Spinal cord (tissue), 10 donors: ENCODE results near the gene AKAP6. TPM values are rescaled to one million over a fixed set of nuclear protein-coding genes. Genes with fewer than 3 reads are reported as not detected.

ENCODE experiments used
- DNase-seq, 6 donors: peaks; one replicate each; pipeline versions ENCODE4 v3.0.0 to v3.0.0-alpha.2; 2013 to 2015; ENCODE audit warnings: low spot score in 6 of 6, low read depth in 4 of 6
- H3K27ac ChIP-seq: one replicate; pipeline ENCODE4 v1.5.1; 2013; ENCODE audit warnings: low read depth, low read length, control low read depth
- H3K27me3 ChIP-seq: one replicate; pipeline ENCODE4 v1.6.1; 2013; ENCODE audit warnings: low read length; ENCODE audit not compliant: control insufficient read depth, insufficient read depth
- H3K36me3 ChIP-seq: one replicate; pipeline ENCODE4 v1.6.1; 2013; ENCODE audit warnings: low read length; ENCODE audit not compliant: control insufficient read depth, insufficient read depth
- H3K4me1 ChIP-seq: one replicate; pipeline ENCODE4 v1.6.1; 2013; ENCODE audit warnings: low read length; ENCODE audit not compliant: control insufficient read depth, insufficient read depth
- H3K4me3 ChIP-seq: one replicate; pipeline ENCODE4 v1.5.1; 2013; ENCODE audit warnings: low read depth, low read length, control low read depth
- H3K9me3 ChIP-seq: one replicate; pipeline ENCODE4 v1.6.1; 2013; ENCODE audit warnings: low read length; ENCODE audit not compliant: control insufficient read depth, insufficient read depth
- WGBS: methylation state at CpG from one replicate; pipeline ENCODE4 v1.1.5; 2013; ENCODE audit warnings: missing lambda C conversion rate; ENCODE audit not compliant: insufficient coverage; 5-methylcytosine and 5-hydroxymethylcytosine counted together
- polyA plus RNA-seq, 2 donors: library from polyadenylated mRNA; unstranded; fragments of 120-200 nt; gene quantifications; one replicate each; pipeline ENCODE4 v1.2.1, GENCODE V29; 2013; ENCODE audit not compliant: insufficient read length in 2 of 2
- total RNA-seq, 2 donors: library from RNA; depleted of rRNA in 1 of 2; stranded (reverse); fragments of 120-200 nt in 1 of 2; fragments of >200 nt in 1 of 2; gene quantifications; one replicate each; pipeline versions ENCODE4 v1.2.3 to v1.2.4, GENCODE V29; 2013 to 2014
- donor health status: healthy.

Gene AKAP6
- total and polyA plus RNA-seq, 4 donors: 42.6 to 126 (median 78.7) TPM

- Histone ChIP-seq H3K27ac (peak overlapping the region; percentile 59), H3K36me3 (no peaks in the 10 kb centered on the region), H3K9me3 (no peaks in the 10 kb centered on the region), H3K4me1 (no peaks in the 10 kb centered on the region), H3K27me3 (no peaks in the 10 kb centered on the region), H3K4me3 (no peak overlapping the region)
- 29% methylated on average over 1 of the region's 4 CpGs for WGBS
- DNase-seq: peak in 1 of 6 donors; percentile 87
Observed at GRCh38 chr14:32709027-32709426, 379.9 kb downstream of the AKAP6 start.

DNA sequence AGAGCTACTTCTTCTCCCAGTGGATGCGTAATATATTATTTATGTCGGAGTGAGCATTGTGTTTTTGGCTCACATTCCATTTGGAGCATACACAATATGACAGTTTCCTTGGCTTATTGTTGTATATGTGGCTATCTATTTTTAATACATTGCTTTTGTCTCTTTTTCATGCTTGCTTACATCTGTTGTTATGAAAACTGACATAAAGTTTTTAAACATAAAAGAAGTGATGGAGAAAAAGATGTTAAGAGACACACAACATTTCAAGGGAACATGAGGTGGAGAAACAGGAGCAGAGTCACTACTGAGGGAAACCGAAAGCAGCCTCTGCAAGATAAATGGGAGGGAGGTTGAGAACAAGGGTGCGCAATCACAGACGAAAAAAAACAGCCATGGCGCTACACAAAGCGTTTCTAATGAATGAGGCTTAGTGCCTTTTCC, 381.2 kb downstream of the AKAP6 start:
- Histone ChIP-seq H3K4me3 (peak overlapping the region; percentile 16), H3K27me3 (no peaks in the 10 kb centered on the region), H3K27ac (peak overlapping the region; percentile 63), H3K36me3 (no peaks in the 10 kb centered on the region), H3K9me3 (no peaks in the 10 kb centered on the region), H3K4me1 (no peaks in the 10 kb centered on the region)
- WGBS: 40% methylated on average over 2 of the region's 7 CpGs
- peak in 2 of 6 donors; percentile 56 to 69 for DNase-seq

- Histone ChIP-seq H3K27ac (peak overlapping the region; percentile 63), H3K9me3 (no peaks in the 10 kb centered on the region), H3K4me3 (peak overlapping the region; percentile 16), H3K27me3 (no peaks in the 10 kb centered on the region), H3K36me3 (no peaks in the 10 kb centered on the region), H3K4me1 (no peaks in the 10 kb centered on the region)
- WGBS: 17% methylated on average over 1 of the region's 7 CpGs
- DNase-seq: peak in 2 of 6 donors; percentile 81 to 88
Observed at GRCh38 chr14:32710731-32711680, 381.9 kb downstream of the AKAP6 start.

DNA sequence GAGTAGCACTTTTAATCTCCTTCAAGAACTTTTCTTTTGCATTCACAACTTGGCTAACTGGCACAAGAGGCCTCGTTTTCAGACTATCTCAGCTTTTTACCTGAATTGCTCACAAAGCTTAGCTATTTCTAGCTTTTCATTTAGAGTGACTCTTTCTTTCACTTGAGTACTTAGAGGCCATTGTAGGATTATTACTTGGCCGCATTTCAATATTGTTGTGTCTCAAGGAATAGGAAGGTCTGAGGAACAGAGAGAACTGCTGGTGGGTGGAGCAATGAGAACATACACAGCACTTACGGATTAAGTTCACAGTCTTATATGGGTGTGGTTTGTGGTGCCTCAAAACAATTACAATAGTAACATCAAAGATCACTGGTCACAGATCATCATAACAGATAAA, 384.8 kb downstream of the AKAP6 start:
- 80% methylated on average over 1 of the region's 3 CpGs for WGBS
- DNase-seq: no peak
- H3K9me3 ChIP-seq: no peaks in the 10 kb centered on the region
- H3K4me1 ChIP-seq: no peaks in the 10 kb centered on the region
- no peaks in the 10 kb centered on the region for H3K36me3 ChIP-seq
- H3K27ac ChIP-seq: no peak overlapping the region
- no peaks in the 10 kb centered on the region for H3K27me3 ChIP-seq
- H3K4me3 ChIP-seq: no peak overlapping the region

DNA sequence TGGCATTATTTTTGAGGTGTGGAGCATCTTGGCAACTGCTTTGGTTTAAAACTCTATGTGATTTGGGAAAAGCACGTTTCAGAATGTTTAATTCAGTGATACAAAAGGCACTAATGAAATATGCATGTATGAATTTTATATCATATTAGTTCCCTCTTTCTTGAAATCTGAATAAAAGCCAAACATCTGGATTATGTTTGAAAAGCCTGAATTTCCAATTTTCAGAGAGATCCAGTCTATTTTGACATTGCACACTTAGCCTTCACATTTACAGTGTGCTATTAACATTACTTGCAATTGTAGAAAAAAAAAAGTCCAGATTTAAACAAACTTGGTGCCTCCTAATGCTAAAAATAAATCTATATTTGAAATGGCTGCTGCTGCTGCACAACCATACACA, 390.5 kb downstream of the AKAP6 start:
- H3K27ac ChIP-seq: no peak overlapping the region
- no peak overlapping the region for H3K4me3 ChIP-seq
- H3K36me3 ChIP-seq: no peaks in the 10 kb centered on the region
- H3K9me3 ChIP-seq: no peaks in the 10 kb centered on the region
- no CpG with 5 or more reads among the region's 1 CpG for WGBS
- no peaks in the 10 kb centered on the region for H3K27me3 ChIP-seq
- H3K4me1 ChIP-seq: no peaks in the 10 kb centered on the region
- DNase-seq: no peak

GRCh38 chr14:32720927-32721326, 391.8 kb downstream of the AKAP6 start:
- Histone ChIP-seq H3K27ac (no peak overlapping the region), H3K4me3 (no peak overlapping the region), H3K4me1 (peaks cover 3% of the 10 kb centered on the region), H3K9me3 (no peaks in the 10 kb centered on the region), H3K36me3 (no peaks in the 10 kb centered on the region), H3K27me3 (no peaks in the 10 kb centered on the region)
- DNase-seq: no peak
- WGBS: no CpG with 5 or more reads among the region's 2 CpGs

DNA sequence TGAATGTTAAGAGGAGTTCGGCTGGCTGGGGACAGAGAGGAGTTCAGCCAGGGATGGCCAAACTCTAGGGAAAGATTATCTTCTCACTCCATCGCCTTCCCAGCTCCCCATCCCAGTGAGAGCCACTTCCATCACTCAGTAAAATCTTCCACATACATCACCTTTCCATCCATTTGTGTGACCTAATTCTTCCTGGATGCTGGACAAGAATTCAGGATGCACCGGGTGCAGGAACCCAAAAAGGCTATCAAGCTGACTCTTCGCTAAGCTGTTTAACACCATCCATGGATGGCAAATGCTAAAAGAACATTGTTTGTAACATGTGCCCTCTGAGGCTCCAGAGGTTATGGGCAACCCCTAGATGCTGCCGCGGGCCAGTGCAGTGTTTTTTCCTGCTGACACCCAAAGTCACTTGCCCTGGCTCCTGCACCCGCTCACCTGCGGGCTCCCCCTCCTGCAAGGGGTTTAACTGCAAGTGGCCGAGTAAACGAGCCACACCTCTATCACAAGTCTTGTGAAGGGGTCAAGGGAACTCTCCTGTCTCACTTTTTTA, 393.6 kb downstream of the AKAP6 start:
- DNase-seq: no peak
- Histone ChIP-seq H3K36me3 (no peaks in the 10 kb centered on the region), H3K4me1 (peaks cover 3% of the 10 kb centered on the region), H3K4me3 (no peak overlapping the region), H3K27ac (no peak overlapping the region), H3K27me3 (no peaks in the 10 kb centered on the region), H3K9me3 (no peaks in the 10 kb centered on the region)
- 93% methylated on average over 9 of the region's 10 CpGs for WGBS

DNA sequence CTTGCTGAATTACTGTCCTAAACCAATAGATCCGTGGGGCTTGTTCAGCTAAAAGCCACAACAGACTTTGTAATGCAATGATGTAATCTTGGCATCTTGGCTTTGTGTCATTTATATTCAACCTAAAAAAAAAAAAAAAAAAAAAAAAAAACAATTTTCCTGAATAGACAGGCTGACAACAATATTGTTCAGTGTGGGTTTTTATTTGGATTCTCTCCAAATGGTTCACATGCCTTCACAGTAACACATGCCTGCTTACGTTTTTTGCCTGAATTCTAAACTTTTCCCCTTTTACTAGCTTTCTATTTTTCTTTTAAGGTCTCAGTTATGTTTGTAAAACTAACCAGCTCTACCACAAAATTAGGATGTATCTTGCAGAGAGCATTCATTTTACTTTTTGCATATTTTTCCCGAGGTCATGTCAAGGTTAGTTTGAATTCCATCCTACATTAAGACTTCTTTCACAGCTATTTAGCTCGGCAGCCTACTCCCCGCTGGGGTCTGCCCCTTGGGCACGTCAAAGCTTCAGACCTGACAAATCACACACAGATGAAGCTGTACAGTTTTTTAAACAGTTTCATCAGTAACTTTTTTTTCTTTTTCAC, 395.9 kb downstream of the AKAP6 start:
- Histone ChIP-seq H3K4me1 (peaks cover 6% of the 10 kb centered on the region), H3K27ac (peak overlapping the region; percentile 91), H3K36me3 (no peaks in the 10 kb centered on the region), H3K4me3 (peak overlapping the region; percentile 28), H3K27me3 (no peaks in the 10 kb centered on the region), H3K9me3 (no peaks in the 10 kb centered on the region)
- 11% methylated on average over 4 of the region's 6 CpGs for WGBS
- peak in 2 of 6 donors; percentile 78 for DNase-seq

DNA sequence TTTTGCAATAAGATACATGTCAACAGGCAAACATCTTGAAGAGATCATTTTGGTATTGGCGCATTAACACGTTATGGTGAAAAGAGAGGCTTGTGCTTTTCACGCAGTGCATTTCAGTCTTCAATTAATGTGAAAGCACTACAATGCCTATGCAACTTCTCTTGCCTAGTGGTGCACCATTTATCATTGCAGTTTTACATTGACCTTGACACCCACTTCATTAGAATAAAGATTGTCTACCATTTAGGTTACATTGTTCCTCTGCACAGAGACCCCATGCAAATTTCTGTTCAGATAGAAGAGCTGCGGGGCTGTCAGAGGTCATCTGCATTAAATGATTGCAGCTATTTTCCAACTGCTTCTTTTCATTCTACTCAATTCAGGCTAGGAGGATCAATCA, 397.4 kb downstream of the AKAP6 start:
- no peaks in the 10 kb centered on the region for H3K36me3 ChIP-seq
- peak overlapping the region; percentile 91 for H3K27ac ChIP-seq
- no peak overlapping the region for H3K4me3 ChIP-seq
- 30% methylated on average over 4 of the region's 4 CpGs for WGBS
- no peaks in the 10 kb centered on the region for H3K9me3 ChIP-seq
- H3K4me1 ChIP-seq: peaks cover 6% of the 10 kb centered on the region
- DNase-seq: peak in 1 of 6 donors; percentile 64
- no peaks in the 10 kb centered on the region for H3K27me3 ChIP-seq
